CD4-positive, alpha-beta T cell (primary cell): Measurements from ENCODE around the gene PAGE3. TPM values are rescaled to one million over a fixed set of nuclear protein-coding genes. Genes with fewer than 3 reads are reported as not detected.

Experiments used
- ATAC-seq: fragments of 200-7000 bp; cut with Tn5 transposase; one replicate; pipeline ENCODE4 v1.10.0; 2022; ENCODE audit warnings: mild to moderate bottlenecking; ENCODE audit not compliant: poor library complexity
- CTCF ChIA-PET: fragments of 350-600 bp; sonication (Branson Sonifier 250); formaldehyde crosslinking; loops from one replicate; lab custom pipeline; 2021; ENCODE audit warnings: antibody characterized with exemption, inconsistent platforms; lab: Charles Lee
- POLR2A ChIA-PET: fragments of 350-600 bp; sonication (Branson Sonifier 250); formaldehyde crosslinking; loops from one replicate; lab custom pipeline; 2021; ENCODE audit warnings: antibody characterized with exemption, inconsistent platforms; lab: Charles Lee
- DNase-seq, 14 experiments: peaks; one replicate each; pipeline ENCODE4 v3.0.0-alpha.2; 2013 to 2020; ENCODE audit warnings: mixed read lengths in 2 of 14
- H3K27ac ChIP-seq, 2 donors: one replicate each; pipeline versions ENCODE4 v1.5.1 to v1.7.0; 2013; ENCODE audit warnings: low read length in 2 of 2, low read depth in 1 of 2, mild to moderate bottlenecking in 1 of 2
- H3K27me3 ChIP-seq, 2 experiments: 1 replicate in 1 of 2; 2 replicates in 1 of 2; pipeline versions ENCODE4 v1.6.1 to v1.7.0; 2013; ENCODE audit warnings: low read length in 2 of 2, control low read depth in 1 of 2, mild to moderate bottlenecking in 1 of 2, moderate library complexity in 1 of 2; ENCODE audit not compliant: insufficient read depth in 2 of 2, control insufficient read depth in 1 of 2
- H3K36me3 ChIP-seq: one replicate; pipeline ENCODE4 v1.6.1; 2013; ENCODE audit warnings: low read length, control low read depth; ENCODE audit not compliant: insufficient read depth
- H3K4me1 ChIP-seq: one replicate; pipeline ENCODE4 v1.6.1; 2013; ENCODE audit warnings: low read length, control low read depth; ENCODE audit not compliant: insufficient read depth
- H3K4me3 ChIP-seq: one replicate; pipeline ENCODE4 v1.5.1; 2013; ENCODE audit warnings: mild to moderate bottlenecking, low read length, moderate library complexity
- H3K9me3 ChIP-seq, 2 experiments: 1 replicate in 1 of 2; 2 replicates in 1 of 2; pipeline versions ENCODE4 v1.6.1 to v1.7.0; 2013; ENCODE audit warnings: low read length in 2 of 2, mild to moderate bottlenecking in 2 of 2, control low read depth in 1 of 2, moderate library complexity in 1 of 2; ENCODE audit not compliant: control insufficient read depth in 1 of 2, insufficient read depth in 1 of 2
- H3K27ac Mint-ChIP-seq: one replicate; pipeline ENCODE4 v1.8.0; 2020; ENCODE audit warnings: mixed read lengths
- H3K27me3 Mint-ChIP-seq: one replicate; pipeline ENCODE4 v1.8.0; 2021; ENCODE audit warnings: mixed read lengths
- H3K36me3 Mint-ChIP-seq: one replicate; pipeline ENCODE4 v1.8.0; 2021; ENCODE audit warnings: low read depth, mixed read lengths
- H3K4me1 Mint-ChIP-seq: one replicate; pipeline ENCODE4 v1.8.0; 2021; ENCODE audit warnings: low read depth, mixed read lengths
- H3K4me3 Mint-ChIP-seq: one replicate; pipeline ENCODE4 v1.8.0; 2020; ENCODE audit warnings: mild to moderate bottlenecking, mixed read lengths
- H3K9me3 Mint-ChIP-seq: one replicate; pipeline ENCODE4 v1.8.0; 2020; ENCODE audit warnings: mixed read lengths
- intact Hi-C, 2 experiments: fragments of 100-400 bp; cut with DNase I in 1 of 2; cut with micrococcal nuclease in 1 of 2; formaldehyde crosslinking; loops; one replicate each; pipeline versions ENCODE4 v1.15.1 to v1.9.0; 2023 to 2025; cut with DNase I, micrococcal nuclease
- total RNA-seq, 174 experiments: library from RNA in 2 of 174; stranded (reverse) in 2 of 174; gene quantifications; one replicate each; pipeline ENCODE4 v1.2.3 and lab custom pipeline; 2021 to 2026
- TF ChIP-seq, protein P1 (sequence below): fragments of 200-600 bp; IDR thresholded peaks from one replicate; pipeline ENCODE4 v1.8.0; 2022; ENCODE audit warnings: antibody characterized with exemption, mild to moderate bottlenecking

The PAGE3 gene
- total RNA-seq, 2 experiments from 2014 or later, result not detected

DNA sequence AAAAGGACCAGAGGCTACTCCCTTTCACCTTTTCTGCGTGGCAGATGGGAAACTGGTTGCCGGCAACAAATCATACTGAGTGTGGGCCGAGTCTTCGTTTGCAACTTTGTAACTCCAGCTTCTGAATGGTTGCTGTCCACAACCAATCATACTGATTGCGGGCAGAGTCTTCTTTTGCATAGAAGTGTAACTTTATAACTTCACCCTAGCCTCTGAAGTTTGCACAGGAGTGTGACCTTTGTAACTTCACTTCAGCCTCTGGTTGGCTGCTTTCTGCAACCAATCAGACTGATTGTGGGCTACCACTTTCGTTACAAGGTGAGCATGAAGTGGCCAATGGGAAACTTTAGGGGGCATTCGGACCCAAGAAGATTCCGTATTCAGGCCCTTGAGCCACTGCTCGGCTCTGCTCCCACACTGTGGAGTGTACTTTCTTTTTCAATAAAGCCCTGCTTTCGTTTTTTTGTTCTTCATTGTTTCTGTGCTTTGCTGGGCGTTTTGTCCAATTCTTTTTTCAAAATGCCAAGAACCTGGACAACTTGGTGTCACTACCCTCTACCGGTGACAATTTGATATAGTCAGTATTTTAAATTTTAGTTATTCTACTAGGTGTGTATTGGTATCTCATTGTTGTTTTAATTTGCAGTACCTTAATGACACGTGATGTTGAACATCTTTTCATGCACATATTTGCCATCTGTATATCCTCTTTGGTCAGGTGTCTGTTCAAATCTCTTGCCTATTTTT is 53.6 kb downstream of the PAGE3 start:
- H3K4me3 ChIP-seq, result no peak overlapping the region
- no peaks in the 10 kb centered on the region for H3K36me3 Mint-ChIP-seq

More for the DNA sequence above, 53.6 kb downstream of the PAGE3 start:
- Mint-ChIP-seq H3K4me3 (no peak overlapping the region), H3K4me1 (no peaks in the 10 kb centered on the region), H3K27ac (no peak overlapping the region), H3K9me3 (no peaks in the 10 kb centered on the region), H3K27me3 (no peaks in the 10 kb centered on the region)
- TF ChIP-seq, protein P1, sequence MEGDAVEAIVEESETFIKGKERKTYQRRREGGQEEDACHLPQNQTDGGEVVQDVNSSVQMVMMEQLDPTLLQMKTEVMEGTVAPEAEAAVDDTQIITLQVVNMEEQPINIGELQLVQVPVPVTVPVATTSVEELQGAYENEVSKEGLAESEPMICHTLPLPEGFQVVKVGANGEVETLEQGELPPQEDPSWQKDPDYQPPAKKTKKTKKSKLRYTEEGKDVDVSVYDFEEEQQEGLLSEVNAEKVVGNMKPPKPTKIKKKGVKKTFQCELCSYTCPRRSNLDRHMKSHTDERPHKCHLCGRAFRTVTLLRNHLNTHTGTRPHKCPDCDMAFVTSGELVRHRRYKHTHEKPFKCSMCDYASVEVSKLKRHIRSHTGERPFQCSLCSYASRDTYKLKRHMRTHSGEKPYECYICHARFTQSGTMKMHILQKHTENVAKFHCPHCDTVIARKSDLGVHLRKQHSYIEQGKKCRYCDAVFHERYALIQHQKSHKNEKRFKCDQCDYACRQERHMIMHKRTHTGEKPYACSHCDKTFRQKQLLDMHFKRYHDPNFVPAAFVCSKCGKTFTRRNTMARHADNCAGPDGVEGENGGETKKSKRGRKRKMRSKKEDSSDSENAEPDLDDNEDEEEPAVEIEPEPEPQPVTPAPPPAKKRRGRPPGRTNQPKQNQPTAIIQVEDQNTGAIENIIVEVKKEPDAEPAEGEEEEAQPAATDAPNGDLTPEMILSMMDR, result no peak
- Histone ChIP-seq H3K9me3 (no peaks in the 10 kb centered on the region), H3K27me3 (peaks cover 0 to 2% of the 10 kb centered on the region in 2 experiments), H3K4me1 (no peaks in the 10 kb centered on the region), H3K36me3 (no peaks in the 10 kb centered on the region), H3K27ac (no peak overlapping the region)
- no peak for ATAC-seq
- no peak for DNase-seq
- ChIA-PET CTCF (no interaction called here), POLR2A (no interaction called here)
- intact Hi-C loops, result no loop called here

Other genes starting within 250 kb of the PAGE3 start
- gene ALAS2, start 233.9 kb downstream of the PAGE3 start, total RNA-seq, result not detected
- gene PAGE2B, start 189.9 kb downstream of the PAGE3 start, total RNA-seq, result 1 to 10 TPM in 1 of 2 experiments, under 1 TPM in 1; 0.99 to 1.0 TPM
- gene PAGE2, start 175.9 kb downstream of the PAGE3 start, total RNA-seq, result not detected
- not detected for gene PAGE5, start 44.6 kb downstream of the PAGE3 start, total RNA-seq
- gene MAGEH1, start 187.2 kb upstream of the PAGE3 start, total RNA-seq, result 10 to 100 TPM; 17.7 to 18.7 TPM
- 1 to 10 TPM; 2.3 TPM for gene USP51, start 224.9 kb upstream of the PAGE3 start, total RNA-seq